GM18520 (cell line): Measurements from ENCODE around the gene FTCDNL1.

Experiments used
- ATAC-seq: cut with Tn5 transposase; IDR thresholded peaks from one replicate; pipeline ENCODE4 v1.9.1; 2021; ENCODE audit not compliant: unreplicated experiment

The FTCDNL1 gene

DNA sequence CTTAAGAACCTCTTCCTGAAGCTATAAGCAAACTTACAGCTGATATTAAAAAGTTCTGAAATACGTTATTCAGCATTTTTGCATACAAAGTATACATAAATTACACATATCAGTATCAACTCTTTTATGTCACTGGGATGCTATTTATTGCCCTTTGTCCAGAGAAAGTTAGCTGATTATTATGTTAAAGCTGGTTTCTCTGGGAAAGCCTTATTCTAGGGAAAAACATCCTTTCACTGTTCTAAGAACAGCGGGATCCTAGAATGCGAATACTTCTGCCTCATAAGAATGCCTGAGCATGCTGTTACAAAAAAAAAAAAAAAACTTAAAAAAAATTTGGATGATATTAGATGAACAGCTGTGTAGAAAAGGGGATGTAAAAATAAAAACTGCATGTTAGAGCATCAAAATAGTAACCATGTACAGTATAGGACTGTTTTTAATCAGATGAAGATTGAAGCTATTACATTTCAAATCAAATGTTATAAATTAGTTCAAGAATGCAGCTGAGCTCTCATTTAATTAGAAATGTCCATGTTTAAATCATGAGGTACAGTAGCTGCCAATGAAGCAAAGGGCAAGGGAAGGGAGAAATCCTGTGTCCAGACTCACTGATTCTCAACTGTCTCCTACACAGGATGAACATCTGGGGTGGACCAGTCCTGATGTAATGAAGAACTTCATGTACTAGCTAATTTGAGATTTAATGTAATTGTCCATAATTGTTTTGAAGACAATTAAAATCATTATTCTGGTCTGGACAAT, 8.2 kb downstream of the FTCDNL1 start:
- ATAC-seq, result no peak

DNA sequence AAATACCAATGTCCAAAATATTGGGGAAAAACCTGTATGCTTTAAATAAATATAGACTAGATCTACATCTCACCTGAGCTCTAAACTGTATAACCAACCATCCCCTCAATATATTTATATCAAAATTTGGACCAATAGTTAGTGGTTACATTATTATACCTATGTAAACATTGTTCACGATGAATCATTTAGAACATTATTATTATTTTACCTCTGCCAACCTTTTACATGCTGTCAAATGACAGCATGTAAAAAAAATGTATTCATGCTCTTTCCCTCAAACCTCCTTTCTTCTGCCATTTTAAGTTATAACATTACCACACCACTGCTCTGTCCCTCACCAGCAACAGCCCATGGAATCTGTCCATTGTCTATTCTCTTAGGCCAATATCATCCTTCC, 9.6 kb downstream of the FTCDNL1 start:
- ATAC-seq, result no peak

DNA sequence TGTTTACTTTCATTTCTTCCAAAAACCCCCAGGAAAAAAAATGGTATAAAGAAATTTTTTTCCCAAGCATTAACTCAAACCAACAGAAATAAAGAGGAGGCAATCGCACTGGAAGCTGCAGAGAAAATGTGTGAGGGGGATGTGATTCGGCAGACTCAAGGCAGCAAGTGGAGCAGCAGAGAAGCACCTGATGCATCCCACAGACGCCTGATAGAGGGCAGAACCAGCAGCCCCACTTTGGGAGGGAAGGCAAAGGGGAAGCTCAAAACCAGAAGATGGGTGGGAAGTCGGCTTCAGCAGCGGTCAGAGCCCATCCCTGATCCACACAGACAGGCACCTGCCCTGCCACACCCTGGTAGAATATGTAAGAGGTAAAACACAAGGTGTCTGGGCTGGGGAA, 12.6 kb downstream of the FTCDNL1 start:
- ATAC-seq, result no peak

DNA sequence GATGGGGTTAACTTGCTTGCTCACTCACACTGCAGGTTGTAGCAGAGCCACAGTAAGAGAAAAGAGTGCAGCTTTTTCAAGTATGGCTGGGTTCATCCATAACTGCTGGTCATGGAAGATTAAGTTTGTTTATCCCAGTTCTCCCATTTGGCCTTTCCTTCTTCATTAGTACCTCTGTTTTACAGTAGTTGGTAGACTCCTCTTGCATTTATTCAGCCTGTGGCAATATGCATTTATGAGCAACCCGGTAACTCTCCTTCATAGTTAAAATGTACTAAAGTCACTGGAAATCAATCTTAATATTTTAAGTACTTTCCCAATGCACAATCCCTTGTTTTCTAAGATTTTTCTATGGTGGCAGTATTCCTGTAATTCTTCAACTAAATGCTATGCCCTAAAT, 14.0 kb downstream of the FTCDNL1 start:
- no peak for ATAC-seq

DNA sequence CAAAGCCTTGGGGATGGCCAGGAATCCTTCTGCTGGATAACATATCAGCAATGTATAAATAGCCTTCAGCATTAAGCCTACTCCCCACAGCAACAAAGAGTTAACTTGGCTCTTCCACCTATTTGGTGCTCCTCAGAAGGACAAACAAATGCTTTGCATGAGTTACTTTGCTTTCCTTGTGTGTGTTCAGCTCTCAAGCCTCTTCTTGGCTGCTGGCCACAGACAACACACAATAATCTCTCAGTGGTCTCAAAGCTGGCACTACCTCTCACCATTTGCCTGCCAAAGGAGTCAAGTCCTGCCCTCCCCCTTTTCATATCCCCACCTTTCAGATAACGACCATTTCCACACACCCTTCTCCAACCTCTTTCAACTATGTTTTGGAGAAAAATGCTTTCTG, 17.5 kb downstream of the FTCDNL1 start:
- no peak for ATAC-seq

DNA sequence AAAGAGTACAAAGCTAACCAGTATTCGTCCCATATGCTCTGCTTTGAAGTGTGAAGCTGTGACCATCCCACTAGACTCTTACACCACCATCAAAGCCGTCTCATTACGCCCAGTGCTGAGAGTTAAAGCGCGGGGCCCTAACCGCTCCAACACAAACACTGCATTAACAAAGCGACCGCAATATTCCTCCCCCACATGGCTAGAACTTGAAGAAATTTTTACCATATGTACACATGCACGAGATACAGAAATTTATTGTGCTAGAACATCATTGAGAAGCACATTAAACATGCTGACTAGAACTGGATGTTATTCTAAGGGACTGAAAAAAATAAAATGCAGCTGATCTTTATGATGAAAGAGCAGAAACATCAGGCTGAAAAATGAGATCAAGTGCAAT, 20.5 kb downstream of the FTCDNL1 start:
- no peak for ATAC-seq

DNA sequence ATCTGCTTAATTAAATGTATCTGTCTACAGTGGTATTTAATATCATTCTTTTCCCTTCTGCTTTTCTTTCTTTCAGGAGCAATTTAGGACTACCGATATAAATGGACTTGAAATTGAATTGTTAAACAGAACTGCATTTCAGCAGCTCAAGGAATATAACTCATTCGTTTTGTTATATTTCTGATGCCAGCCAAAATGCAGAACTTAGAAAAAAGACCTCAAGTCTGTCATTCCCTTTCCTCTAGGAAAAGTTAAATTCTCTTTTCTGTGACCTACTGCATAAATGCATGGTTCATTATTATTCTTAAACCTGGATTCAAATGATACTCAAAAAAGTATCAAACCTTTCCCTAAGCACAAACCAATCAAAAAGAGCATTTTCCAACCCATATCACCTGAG, 21.4 kb downstream of the FTCDNL1 start:
- ATAC-seq, result no peak

DNA sequence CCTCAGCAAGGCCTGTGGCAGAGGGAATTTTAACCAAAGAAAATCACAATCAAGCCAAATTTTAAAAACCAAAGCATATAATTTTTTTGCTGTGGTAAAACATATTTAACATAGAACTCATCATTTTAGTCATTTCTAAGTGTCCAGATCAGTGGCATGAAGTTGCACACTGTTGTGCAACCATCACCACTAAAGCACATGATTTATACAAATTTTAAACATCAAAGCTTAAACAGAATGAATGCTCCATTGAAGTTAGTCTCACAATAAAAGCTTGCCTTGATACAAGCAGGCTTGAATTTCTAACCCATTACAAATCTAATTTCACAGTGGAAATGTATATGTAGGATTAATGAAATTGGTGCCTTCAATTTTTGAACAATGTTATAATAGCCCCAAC, 31.2 kb downstream of the FTCDNL1 start:
- ATAC-seq, result no peak

DNA sequence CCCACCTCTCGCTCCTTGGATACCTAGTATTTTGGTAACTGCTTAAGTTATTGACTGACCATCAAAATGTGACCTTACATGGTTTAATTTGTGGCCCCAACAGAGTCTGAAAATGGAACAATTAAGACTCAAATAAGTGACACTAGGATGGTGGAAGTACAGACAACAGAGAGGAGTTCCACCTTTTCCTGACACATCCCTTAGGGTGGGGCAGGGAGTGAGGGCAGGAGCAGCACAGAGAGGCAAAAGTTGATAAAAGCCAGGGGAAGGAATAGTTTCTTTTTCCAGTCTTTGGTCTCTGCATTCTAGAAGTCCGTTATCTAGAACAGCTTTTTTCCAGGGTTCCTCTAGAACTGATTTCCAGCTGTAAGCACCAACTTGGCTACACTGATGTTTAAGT, 32.2 kb downstream of the FTCDNL1 start:
- no peak for ATAC-seq

DNA sequence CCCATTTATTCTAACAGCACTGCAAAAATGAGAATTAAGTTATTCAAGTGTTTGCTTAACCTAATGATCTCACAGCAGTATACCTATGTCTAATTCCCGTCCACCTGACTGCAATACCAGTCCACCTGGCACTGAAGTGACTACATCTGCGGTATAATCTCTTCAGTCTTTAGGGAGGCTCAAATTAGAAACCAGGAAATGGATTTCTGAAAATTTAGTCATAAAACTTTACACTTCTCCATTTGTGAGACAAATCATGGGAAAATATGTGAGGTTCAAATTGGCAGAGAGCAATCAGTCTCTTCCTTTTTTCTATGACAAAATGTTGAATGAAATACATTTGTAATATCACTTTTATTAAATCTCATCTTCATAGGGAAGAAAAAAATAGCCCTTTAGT, 33.0 kb downstream of the FTCDNL1 start:
- ATAC-seq, result no peak

DNA sequence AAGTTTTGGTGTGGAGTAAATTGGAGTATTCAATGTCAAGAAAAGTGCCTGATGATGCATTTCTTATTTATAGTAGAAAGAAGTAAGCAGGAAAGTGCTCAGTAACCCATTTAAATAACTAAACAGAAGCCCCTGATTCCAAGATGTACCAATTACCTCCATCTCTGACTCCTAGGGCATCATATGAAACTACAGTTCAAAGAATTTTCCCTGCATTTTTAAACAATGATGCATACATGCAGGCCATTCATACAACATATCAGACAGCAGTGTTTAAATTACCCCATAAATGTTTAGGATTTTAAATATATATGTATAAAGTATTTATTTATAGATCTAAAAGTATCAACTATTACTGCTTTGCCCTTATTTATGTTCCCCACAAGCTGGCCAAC, 36.2 kb downstream of the FTCDNL1 start:
- ATAC-seq, result no peak

DNA sequence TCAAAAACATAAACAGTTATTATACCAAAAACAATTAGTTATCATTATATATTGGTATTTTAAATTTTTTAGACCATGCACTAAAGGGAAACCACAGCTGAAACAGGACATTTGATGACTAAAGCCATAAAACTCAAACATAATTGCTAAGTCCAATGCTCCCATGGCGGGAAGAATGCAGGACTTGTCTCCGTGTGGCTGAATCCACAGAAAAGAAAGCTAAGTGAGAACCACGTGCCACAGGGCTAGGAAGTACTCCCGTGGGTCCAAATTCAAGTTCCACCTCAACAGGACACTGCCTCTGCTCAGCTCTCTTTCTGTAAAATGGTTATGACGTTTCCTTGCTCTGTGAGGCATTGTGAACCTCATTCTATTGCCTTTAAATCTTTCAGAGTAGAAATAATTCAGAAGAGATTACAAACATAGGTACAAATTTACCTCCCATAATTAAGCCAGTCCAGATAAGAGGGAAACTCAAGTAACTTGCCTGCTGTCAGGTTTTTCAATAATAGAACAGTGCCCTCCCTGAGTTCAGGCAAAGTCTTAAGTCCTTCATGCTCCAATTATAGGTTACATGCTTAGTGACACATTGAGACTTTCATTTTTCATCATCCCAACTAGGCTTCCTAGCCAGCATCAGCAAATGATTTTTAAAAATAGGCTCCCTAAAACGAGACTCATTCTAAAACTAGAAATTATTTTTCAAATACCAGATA, 36.7 kb downstream of the FTCDNL1 start:
- ATAC-seq, result no peak

DNA sequence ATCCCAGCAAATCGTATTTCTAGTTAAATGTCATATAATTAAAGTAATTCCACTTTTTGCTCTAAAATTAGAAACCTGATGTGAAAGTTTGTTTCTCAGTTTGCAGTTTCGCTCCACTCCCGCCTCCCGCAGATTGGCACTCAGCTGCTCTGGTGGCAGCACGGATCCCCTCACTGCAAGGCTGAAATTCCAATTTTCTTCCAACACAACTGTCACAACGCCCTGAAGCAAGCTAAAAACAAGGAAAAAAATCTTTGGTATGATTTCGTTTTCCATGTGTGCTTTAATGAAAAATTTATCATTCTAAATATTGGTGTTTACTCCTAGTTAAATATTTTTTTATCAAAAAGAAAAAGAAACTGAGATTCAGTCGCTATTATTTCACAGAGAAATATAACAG, 38.5 kb downstream of the FTCDNL1 start:
- no peak for ATAC-seq

DNA sequence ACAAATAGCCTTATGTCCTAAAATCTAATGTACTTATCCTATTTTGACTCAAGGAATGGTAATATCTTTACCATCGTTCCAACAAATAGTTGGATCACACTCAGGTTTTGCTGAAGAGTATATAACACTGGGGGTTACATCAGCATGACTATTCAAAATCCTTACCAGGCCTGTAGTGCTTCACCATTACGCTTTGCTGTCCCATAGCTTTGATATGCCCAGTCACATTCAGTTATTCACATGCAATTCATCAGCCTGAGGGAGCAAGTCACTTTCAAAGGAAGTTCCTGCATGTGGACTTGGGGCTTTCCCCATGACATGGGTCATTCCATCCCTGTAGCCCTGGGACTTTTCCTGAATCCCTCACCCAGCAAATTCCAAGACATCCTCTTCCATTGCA, 39.6 kb downstream of the FTCDNL1 start:
- no peak for ATAC-seq

DNA sequence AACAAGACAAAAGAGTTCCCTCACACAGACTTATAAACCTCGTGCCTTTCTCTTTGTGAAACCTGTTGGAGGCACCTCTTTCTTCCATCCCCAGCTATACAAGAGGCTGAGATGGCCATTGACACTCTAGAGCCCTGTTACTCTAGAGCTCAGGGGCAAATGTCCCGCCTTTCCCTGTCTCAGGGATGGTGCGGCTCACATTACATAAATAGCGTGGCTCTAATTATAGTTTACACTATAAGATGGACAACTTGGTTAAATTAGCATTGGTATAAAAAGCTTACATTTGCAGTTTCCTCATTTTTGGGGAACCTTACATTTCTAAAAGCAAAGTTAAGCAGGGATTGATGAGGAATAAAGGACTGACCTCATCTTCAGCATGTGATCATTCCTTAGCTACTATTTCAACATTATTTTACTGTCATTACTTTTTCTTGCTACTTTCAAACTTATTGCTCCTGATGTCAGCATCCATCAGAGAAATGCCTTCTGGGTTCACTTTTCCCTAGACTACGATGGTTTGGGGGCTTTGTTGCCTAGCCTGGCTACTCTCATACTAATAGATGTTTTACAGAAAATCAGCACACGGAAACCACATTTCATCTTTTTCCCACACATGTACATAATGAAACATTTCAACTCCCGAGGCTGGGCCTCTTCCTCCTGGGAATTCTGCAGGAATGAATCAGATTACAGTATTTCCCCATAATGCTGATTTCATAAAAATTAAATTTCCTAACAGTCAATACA, 40.4 kb downstream of the FTCDNL1 start:
- no peak for ATAC-seq

DNA sequence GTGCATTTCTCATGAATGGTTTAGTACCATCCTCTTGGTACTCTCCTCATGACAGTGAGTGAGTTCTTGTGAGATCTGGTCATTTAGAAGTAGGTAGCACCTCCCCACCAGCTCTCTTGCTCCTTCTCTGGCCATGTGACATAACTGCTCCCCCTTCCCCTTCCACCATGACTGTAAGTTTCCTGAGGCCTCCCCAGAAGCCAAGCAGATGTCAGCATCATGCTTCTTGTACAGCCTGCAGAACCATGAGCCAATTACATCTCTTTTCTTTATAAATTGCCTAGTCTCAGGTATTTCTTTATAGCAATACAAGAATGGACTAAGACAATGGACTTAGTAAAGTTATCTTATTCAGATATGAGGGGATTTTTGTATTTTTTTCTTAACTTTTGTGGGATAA, 43.0 kb downstream of the FTCDNL1 start:
- ATAC-seq, result no peak

DNA sequence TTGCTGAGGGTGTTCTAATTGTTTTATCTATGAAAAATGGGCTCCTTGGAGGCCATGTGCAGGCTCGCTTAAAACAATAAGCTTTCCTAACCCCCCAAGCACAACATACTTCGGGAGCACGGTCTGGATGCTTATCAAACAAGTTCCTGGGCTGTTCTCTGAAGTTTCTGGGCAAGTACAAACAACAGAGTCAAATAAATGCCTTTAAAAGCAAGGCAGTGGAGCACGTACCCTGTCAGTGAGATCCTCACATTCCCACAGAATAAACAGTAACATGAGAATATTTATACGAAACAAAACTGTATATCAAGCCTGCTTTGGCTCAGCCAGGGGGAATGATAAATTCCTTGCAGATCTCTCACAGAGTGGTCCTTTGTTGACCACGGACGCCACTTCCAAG, 44.8 kb downstream of the FTCDNL1 start:
- no peak for ATAC-seq

DNA sequence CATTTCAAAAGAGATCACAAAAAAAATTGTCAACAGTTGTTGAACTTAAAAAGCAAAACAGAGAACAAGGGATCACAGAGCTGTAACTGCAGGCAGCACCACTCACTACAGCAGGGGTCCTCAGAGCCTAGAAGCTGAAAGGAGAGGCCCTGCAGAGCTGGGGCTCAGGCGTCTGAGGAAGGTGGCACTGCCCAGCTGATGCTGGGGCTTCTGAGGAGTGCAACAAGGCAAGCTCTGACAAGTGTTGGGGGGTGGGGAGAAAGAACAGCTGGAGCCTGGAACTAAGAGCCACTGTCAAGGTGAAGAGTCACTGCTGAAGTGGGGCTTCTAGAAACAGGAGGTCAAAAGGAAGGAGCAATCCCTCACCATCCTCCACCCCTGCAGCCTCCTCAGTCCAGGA, 46.2 kb downstream of the FTCDNL1 start:
- ATAC-seq, result no peak

DNA sequence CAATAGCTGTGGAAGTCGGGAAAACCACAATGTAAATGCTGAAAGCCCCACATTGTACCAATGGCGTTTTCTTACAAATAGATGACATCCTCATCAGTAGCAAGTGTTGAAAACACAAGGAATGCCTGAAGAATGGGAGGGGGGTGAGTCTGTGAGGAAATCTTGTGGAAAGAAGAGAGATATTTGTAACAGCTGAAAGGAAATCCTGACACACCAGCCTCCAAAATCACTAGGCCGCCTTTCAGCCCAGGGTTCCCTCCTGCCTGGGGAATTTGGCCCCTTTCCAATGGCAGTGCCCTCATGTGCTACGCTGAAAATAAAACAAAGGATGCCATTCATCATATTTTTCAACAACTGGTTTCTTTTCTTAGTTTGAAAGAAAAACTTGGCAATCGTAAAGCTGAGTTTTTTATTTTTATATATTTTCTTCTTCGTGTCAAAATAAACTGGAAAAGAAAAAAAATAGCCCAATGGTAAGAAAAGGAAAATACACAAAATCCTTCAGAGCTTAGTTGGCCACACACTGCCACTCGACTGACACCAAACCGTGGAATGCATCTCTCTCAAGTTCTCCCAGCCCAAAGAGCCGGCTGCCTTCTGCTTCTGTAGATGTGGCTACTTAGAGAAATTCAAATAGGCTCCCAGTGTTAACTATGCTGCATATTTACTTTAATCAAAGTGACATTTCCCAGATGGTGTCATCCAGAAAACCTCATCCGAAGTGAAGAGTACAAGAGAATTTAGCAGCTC, 52.0 kb downstream of the FTCDNL1 start:
- ATAC-seq, result no peak

DNA sequence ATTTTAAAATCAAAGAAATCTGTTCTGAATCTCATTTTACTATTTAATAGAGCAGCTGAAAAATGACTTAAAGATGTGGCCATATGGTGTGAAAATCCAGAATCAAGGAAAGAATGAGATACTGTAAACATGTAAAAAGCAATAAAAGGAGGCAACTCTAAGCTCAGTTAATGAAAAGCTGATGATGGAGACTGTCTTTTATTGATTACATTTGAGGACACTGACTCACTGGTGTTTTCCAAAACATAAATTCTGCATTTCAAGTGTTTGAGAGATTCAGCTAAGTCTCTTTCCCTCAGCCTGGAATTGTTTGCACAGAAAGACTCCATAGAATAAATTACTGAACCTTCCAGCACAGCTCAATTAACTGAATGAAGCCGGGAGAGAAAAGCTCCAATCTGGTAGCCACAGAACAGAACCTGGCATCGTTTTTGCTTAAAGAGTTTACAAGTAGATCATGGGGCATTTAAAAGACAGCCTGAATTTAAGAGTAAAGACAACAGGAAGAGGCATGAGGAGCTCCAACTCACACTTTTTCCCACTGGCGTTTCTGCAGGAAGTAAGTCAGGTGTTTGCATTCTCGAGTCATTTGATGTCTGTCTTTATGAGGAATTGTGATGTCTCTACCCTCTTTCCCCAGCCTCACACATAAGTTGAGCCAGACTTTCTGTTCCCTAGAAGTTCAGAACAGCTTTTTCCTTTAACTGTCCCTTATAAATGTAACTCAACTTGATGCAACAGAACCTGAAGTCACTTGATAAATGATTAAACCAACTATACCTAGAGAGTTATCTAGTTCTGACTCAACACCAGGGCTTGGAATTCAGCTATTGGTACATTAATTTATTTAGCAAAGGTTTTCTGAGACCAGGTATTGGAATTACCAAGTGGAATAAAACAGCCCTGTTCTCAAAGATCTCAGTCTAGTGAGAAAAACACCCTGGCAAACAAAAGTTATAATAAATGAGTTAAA, 53.3 kb downstream of the FTCDNL1 start:
- no peak for ATAC-seq
